ENCODE results near the gene FHIT.
"Not testable (repeated sequence)": the region's sequence is repeated elsewhere in the genome, so short reads cannot be mapped to it uniquely, and the experiment has no call there.

FHIT gene

DNA sequence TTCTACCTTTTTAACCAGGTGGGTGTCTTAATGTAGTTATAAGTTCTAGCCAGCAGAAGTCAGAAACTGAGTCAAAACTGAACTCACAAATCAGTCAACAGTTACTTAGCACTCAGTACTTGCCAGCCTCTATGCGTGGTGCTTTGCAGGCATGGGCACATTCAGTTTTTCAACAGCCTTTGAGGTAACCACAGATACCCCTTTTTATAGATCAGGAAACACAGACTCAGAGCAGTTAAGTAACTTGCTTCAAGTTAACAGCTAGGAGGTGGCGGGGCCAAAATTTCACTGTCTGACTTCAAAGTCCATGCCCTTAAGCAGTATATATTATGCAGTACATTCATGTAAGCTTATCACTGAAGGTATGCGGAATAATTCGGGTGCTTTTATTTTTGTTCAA, 139.4 kb downstream of the FHIT start:
- DNase-seq (ENCODE audit: low read depth): no peak

DNA sequence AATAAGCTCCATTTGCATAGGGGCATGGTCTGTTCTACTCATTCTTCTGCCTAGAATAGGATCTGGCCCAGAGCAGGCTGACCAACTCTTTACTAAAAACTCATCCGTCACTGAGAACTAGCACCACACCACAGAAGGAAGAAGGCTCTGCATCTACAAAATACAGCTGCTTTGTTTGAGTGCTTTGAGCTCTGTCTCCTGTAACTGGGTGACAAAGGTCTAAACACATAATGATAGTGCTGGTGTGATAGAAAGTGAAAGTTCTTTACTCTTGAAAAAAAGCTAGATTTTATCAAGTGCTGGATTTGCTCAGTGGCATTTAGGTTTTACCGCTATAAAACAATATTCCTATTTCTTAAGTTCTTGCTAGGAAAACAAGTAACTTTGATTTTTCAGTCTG, 140.7 kb downstream of the FHIT start:
- no peak for DNase-seq (ENCODE audit: low read depth)

DNA sequence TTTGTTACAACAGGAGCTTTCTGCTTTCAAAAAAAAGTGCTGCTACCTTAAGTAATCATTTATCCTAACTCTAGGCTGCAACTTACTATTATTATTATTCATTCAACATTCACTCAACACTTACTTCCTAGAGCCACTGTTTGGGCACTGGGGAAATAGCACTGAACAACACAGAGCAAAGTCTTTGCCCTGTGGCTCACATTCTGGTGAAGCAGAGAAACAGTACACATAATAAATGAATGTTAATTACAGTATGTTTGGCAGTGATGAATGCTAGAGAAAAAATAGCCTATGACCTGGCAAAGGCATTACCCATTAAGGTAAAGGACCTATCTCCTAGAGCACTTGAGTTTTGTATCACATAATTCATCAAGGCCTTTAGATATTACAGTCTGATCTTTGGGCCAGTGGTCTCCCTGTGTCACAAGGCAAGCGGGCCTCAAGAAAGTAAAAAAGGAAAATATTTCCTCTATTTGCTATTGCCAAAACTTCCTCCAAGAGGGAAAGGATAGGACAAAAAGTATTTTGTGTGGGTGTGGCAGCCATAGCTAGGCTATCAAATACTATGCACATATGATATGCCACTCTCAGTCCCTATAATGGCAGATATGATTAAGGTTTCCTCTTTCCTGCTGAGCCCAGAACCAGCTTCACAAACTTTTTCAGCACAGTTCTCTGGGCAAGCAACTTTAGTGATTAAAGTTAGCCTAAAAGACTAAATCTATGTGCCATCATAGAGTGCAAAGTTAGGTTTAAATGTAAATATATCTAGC, 142.8 kb downstream of the FHIT start:
- no peak for DNase-seq (ENCODE audit: low read depth)

DNA sequence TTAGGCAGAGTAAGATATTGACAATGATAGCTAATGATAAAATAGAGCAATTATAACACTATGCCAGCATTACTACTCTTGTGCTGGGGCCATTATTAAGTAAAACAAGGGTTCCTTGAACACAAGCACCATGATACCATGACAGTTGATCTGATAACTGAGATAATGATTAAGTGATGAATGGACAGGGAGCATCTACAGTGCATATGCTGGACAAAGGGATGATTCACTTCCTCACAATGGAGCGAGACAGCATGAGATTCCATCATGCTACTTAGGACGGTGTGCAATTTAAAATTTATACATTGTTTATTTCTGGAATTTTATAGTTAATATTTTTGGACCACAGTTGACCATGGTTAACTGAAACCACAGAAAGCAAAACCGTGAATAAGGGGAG, 156.6 kb downstream of the FHIT start:
- no peak for DNase-seq (ENCODE audit: low read depth)

DNA sequence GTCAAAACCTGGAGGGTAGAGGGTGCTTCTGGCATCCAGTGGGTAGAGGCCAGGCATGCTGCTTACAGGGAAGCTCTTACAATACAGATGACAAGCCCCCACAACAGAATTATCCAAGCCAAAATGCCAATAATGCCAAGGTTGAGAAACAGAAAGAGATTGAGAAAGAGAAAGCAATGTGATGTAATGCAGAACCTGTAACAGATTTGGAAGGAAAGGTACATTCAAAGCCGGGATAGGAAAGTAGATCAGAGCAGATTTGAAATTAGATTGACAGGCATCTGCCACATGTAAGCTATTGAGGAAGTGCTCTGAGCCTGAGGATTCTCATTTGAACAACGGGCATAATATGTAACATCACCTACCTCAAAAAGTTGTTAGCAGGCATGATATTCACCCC, 157.9 kb downstream of the FHIT start:
- DNase-seq (ENCODE audit: low read depth): no peak

DNA sequence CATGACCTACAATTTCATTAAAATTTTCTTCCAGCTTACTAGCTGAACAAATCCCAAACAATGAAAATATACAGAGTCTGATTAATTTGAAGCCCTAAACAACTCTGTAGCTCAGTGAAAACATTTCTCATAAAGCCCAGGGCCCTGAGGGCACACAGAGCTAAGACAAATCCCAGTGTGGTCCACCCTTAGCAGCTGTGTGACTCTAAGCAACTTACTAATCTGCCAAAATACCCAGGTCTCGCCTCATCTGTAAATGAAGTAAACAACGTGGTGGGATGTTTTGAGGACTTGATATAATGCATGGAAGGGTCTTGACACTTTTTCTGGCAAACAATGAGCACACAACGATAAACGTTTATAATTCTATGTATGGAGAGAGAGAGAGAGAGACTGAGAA, 158.4 kb downstream of the FHIT start:
- no peak for DNase-seq (ENCODE audit: low read depth)

DNA sequence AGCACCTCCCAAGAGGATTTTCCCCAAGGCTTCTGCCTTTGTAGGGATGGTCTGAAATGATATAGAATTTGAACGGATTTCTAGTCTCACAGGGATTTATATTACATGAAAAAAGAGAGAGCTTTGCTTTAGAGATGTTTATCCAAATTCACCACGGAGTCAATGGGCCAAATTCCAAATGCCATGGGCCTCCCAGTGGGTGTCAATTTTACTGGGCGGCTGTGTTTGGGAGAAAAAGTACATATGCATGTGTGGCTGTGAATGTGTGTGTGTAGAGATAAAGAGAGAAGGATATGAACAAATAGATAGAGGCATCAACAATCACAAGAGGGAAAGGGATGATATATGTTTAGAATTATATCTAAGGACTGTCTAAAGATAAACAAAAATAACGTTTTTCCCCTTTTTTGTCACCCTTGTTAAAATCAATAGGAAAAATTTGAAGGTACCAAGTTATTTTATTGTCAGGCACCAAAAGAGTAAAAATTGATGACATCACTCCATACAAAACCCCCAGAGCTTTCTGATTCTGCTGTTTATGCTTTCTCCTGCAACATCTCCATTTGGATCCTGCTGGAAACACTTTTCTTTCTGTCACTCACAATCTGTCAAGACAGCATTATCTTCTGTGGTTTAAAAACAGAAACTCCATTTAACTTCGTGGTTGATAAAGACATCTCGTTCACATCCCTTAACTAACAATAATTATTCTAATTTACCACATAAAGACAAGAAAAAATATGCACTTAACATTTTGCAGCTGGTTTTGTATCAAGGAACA, 160.7 kb downstream of the FHIT start:
- DNase-seq (ENCODE audit: low read depth): no peak

DNA sequence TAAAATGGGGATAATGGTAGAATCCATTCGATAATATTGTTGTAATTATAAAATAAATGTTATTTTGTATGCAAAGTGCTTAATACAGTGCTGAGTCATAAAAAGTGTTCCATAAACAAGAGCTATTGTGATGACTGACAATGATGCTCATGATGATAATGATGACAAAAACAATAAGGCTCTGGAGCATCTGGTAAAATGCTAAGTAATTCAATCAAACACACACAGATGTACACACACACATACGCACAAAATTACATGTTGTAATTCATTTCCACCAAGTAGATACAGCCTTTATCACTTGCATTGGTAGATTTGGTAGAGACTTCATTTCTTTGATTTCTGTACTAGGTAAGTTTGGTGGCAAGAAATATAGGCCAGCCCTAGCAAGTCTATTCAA, 163.8 kb downstream of the FHIT start:
- DNase-seq (ENCODE audit: low read depth): no peak

DNA sequence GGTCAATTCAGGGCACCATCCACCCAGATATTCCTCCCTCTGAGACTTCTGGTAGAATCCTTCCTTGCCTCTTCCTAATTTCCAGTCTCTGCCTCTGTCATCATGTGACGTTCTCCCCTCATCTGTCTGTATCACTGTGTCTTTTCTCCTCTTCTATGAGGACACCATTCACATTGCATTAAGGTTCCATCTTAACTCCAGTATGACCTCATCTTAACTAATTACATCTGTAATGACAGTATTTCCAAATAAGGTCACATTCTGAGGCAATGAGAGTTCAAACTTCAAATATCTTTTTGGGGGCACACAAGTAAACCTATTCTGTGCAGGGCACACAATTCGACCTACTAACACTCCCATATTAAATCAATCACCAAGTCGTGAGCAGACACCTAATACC, 169.7 kb downstream of the FHIT start:
- DNase-seq (ENCODE audit: low read depth): no peak

DNA sequence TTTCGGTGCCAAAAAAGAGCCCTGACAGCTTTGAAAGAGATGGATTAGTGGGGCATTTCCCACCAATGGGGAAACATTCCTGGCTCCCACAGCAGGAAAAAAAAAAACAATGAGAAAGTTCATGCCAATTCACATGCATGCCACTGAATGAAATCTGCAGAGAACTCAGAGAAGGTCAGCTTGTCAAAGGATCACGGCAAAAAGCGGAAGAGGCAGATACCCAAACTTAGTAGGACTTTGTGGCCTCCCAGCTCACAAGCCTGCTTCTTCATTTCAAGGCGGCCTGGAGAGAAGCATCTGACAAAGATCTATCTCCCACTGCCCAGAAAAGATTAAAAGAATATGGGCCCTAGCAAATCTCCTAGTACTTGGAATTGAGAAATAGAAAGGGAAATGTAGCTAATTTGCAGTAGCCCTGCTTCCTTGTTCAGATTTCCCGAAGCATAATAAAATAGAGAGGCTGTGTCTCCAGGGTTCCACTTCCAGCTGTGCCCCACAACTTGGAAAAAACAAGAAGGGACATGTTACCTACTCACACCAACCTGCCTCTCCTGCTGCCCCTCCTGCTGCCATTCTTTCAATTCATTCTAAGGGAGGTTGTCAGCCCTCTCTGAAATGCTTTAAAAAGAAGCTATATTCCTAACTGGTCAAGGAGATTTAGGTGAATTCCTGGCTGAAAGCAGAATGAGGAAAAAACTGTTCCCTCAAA, 170.4 kb downstream of the FHIT start:
- DNase-seq (ENCODE audit: low read depth): no peak

DNA sequence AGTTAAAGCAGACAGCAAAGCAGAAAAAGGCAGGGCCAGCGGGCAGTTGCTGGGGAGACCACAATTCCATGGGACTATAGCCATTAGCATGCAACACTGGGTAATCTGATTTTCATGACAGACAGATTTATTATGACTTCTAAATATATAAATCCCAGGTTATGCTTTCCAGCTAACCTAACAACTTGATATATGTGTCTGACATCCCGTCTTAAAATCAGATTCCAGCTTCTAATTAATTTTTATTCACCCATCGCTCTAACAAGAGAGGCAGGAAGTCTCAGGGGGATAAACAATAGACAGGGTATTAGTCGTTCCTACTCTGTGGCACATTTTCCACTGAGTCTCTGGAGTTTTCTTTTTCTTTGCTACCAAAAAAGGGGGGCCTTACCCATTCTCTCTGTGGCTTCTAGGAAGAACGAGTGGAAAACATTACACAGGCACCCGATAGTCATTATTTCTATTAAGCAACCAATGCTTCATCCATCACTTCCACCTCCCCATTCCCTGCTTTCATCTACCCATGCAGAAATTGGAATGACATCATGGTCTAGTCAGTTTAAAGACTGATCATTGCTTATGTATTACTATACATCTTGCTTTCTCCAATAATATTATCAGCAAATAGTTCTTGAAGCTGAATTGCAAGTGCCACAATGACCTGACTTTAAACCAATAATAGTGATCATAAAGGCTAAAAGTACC, 173.1 kb downstream of the FHIT start:
- DNase-seq (ENCODE audit: low read depth): no peak

DNA sequence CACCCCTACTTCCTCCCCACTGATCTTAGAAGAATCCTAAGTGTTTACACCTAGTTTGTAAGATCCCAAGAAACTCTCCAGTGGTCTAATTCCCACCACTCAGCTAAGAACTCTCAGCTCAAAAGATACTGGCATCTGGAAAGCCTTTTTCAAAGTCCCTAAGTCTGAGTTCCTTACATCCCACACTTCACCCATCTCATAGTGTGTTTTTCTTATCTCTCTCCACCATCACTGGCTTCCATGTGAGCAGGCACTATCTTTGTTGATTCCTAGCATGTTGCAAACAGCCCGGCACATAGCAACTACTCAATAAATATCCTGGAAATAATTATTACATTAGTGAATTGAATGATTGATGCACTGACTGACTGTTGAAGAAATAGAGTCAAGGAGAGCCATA, 173.7 kb downstream of the FHIT start:
- DNase-seq (ENCODE audit: low read depth): no peak

DNA sequence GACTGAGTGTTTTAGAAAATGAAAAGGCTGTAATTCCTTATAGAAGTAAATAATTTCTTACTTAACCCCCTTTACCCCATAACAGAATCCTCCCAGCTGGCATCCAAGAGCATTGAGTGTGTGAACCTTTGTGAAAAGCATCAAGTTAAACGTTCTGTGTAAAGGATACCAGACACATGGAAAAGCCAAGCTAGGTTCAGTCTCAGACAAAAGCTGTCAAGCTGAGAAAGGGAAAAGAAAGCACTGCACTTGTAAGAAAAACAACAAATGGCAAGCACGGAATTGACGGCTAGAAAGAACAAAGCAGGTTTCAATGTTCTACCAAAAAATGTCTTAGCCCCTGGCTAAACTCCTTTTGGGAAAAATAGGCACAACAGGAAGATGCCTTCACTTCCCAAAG, 176.5 kb downstream of the FHIT start:
- no peak for DNase-seq (ENCODE audit: low read depth)

DNA sequence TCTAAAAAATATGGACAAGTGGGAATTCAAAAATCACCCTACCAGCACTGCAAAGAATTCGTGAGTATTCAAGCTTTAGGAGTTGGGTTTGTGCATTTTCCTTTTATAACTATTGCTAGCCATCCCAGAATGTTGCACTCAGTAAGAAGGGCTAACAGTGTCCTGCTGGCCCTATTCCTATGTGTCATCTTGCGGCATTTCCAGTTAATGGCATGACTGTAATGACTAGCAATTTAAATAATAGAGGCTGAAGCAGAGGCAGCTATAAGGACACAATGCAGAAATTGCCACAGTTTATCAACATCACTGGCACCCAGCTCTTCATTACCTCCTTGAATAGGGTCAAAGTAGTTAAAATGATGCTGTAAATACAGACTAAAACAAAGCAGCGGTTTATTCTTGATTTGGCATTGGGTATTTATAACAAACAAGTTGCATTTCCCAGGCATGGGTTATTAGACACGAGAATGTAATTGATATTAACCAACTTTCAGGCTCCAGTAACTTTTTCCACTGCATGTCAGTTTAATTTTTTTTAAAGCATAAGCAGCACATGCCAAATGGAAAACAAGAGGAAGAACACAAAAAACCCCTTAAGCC, 177.6 kb downstream of the FHIT start:
- DNase-seq (ENCODE audit: low read depth): no peak

DNA sequence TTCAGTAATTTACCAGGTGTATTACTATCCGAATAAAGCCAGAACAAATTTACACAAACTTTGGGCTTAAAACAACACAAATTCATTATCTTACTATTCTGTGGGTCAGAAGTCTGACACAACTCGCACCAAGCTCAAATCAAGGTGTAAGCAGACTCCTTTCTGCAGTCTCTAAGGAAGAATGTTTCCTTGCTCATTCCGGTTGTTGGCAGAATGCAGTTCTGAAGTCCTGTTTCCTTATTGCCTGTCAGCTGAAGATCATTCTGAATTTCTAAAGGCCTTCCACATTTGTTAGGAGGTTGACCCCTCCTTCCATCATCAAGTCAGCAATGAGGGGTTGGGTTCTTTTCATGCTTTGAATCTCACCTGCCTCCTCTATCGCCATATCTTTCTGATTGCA, 183.2 kb downstream of the FHIT start:
- no peak for DNase-seq (ENCODE audit: low read depth)

DNA sequence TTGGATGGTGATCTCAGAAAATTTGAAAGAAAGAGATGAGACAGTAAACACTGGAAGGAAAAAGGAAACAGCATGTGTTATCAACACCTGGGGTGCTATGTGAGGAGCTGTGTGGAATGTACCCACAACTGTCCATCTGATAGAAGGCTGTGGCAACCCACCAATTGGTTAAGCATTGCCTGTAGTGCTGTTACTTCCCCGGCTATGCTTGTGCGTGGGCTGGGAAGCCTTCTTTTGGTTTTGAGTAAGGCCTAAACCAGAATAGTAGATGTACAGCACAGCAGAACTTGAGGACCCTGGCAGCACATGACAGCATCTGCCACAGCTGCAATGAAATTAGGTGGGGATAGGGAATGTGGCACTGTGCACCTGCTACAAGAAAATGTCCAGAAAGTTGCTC, 184.5 kb downstream of the FHIT start:
- no peak for DNase-seq (ENCODE audit: low read depth)

DNA sequence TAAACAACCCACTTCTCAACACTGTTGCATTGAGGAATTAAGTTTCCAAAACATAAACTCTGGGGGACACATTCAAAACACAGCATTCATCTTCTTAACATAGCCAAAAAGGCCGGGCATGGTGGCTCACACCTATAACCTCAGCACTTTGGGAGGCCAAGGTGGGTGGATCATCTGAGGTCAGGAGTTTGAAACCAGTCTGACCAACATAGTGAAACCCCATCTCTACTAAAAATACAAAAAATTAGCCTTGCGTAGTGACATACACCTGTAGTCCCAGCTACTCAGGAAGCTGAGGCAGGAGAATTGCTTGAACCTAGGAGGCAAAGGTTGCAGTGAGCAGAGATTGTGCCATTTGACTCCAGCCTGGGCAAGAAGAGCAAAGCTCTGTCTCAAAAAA, 185.0 kb downstream of the FHIT start:
- DNase-seq (ENCODE audit: low read depth): not testable (repeated sequence)

DNA sequence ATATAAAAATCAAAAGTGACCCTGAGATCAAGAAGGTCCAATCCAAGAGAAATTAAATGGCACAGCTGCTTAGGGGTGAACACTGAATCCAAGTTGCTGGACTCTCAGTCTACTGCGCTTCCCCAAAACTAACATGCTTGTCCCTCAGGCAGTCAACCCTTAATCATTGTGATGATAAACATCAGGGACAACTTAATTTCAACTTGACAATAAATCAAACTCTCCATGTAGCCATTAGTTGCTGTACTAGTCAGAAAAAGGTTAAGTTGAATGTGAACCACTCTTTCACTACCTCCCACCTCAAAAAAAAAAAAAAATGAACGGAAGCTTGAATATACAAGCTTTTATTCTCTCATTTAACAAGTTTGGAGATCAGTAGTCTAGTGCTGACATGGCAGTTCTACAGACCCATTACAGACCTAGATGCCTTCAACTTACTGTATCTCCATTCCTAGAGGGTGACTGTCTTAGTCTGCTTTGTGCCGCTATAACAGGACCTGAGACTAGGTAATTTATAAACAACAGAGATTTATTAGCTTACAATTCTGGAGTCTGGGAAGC, 185.7 kb downstream of the FHIT start:
- no peak for DNase-seq (ENCODE audit: low read depth)

DNA sequence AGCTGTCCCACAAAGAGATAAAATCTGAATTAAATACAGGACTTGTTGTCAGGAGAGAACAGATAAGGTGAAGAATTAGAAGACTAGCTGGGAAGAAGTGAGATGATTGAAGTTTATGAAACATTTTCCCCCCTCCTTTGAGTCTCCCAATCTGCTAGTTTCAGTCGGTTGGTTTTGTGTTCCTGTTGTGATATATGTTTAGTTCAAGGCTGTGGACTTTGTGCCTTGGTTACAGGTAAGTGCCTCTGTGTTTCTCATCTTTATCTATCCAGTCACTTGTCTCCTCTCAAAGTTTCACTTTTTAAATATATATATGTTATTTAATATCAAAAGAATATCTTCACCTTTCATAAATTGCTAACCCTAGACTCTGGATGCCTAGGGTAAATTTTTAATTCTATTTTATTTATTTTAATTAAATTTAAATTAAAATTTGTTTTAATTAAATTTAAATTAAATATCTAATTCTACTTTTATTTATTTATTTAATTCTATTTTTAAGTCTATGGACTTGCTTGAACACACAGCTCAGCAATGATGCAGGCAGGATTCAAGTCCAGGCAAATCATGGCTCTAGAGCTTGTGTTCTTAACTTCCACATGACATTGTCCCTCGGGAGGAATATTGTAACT, 190.0 kb downstream of the FHIT start:
- no peak for DNase-seq (ENCODE audit: low read depth)

DNA sequence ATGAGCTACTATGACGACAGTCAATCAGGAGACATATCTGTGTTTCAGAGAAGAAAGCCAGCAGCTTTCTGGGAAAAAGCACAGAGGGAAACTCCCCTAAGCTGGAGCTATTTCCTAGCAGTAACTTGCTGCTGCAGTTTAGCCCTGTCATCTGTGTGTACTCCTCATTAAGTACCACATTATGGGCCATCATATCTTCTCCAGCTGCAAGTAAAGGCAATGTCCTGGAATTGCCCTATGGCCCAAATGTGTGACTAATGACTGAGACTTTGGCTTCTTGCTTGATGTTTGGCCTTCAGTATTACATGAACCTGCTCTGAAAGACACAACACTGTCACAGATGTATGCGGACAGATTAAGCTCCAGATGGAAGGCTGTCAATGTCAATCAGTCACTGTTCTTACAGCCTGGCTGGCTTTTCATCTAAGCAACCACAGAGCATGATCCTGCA, 190.8 kb downstream of the FHIT start:
- DNase-seq (ENCODE audit: low read depth): no peak

DNA sequence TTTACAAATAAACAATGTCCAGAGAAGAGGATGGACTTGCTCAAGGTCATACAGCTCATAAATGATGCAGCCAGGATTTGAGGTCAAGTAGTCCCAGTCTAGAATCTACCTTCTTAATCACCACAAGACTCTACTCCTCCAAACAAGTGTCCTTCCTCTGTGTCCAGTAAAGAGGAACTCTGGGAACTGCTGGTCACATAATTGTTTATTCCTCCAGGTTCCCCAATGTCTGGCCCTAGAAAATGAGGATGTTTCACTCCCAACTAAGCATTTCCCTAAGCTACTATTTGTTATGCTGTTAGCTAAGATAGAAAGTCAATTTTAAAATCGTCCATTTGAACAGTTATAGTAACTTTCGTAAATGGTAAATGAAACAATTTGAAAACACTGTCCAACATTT, 192.4 kb downstream of the FHIT start:
- DNase-seq (ENCODE audit: low read depth): no peak

Measured in HS-27A (cell line).